Mucosa of gallbladder (tissue), 1 donor: Measurements from ENCODE around the gene HK2. TPM values are rescaled to one million over a fixed set of nuclear protein-coding genes. Genes with fewer than 3 reads are reported as not detected.
"Not testable (repeated sequence)": the region's sequence is repeated elsewhere in the genome, so short reads cannot be mapped to it uniquely, and the experiment has no call there.

Experiments
- DNase-seq: peaks from one replicate; pipeline ENCODE4 v3.0.0-alpha.2; 2020; ENCODE audit warnings: low spot score
- total RNA-seq: library from RNA; stranded (reverse); gene quantifications from one replicate; pipeline ENCODE4 v1.2.1, GENCODE V29; 2021
- donor health status: DM: no; HTN: no; CAD: no.

The HK2 gene
- total RNA-seq, 1 donor from 2014 or later = 23.7 TPM

- no peak for DNase-seq
These were observed 43.4 kb downstream of the HK2 start for GRCh38 chr2:74877376-74877775.

GRCh38 chr2:74877781-74878433 lies 44.0 kb downstream of the HK2 start:
- DNase-seq = no peak

- DNase-seq = no peak
These were observed 44.6 kb downstream of the HK2 start for GRCh38 chr2:74878551-74878950.

GRCh38 chr2:74880054-74880728 lies 46.3 kb downstream of the HK2 start:
- DNase-seq = no peak

- DNase-seq = no peak
These were observed 47.2 kb downstream of the HK2 start for GRCh38 chr2:74881176-74881575.

GRCh38 chr2:74881626-74882298 lies 47.8 kb downstream of the HK2 start:
- no peak for DNase-seq

DNA sequence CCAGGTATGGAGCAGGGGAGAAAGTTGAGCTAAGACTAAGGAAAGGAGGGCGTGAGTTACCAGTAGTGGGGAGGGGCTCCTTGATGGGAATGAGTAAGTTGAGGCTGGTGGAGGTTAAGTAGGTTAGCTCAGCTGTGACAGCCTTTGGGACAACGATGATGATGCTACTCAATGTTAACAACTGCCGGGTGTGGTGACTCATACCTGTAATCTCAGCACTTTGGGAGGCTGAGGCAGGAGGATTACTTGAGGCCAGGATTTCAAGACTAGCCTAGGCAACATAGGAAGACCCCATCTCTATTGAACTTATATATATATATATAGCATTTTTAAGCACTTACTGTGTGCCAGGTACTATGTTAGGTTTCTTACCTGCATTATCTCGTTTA lies 48.4 kb downstream of the HK2 start:
- DNase-seq = no peak

- no peak for DNase-seq
These were observed 49.1 kb downstream of the HK2 start for GRCh38 chr2:74883011-74883410.

DNA sequence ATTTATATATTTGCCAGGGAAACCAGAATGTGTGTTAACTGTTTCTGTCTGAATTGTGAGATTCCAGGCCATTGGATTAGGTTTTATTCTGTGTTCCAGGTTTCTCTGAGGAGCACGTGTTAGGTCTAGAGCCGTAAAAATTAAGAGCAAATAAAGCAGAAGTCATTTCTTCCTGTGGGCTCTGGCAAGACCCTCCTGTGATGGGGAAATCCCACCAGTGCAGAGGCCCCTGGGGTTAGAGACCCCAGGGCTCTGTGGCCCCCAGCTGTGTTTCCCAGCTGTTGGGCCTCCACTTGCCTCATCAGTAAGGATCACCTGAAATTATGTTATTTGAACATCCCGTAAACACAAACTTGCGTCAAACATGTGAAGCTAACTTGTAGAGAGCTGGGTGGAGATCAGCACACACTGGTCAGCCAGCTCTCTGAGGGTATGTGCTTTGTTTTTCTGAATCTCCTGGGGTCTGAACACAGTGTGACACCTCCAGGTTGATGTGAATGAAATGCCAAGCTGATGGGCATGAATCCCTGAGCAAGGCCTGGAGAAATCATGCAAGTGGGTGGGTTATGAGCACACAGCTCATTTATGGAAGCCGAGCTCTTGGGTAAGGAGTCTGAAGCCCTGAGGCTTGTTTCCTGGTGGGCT lies 50.3 kb downstream of the HK2 start:
- DNase-seq = no peak

DNA sequence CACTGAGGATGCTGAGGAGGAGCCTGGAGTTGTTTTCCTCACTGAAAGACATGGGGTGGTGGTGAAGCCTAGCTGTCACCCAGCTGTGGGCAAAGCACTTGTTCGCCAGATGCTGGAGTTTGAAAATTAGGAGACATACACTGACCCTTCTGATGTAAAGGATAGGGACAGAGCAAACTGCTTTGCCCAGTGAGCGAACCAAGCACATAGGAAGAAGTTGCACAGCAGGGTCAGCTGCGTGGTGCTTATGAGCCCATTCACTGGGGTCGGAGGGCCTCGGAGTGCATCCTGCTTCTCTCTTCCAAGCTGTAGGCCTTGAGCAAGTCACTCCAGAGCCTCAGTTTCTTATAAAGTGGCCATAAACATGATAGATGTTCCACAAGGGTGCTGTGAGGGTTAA lies 50.9 kb downstream of the HK2 start:
- no peak for DNase-seq

- no peak for DNase-seq
These were observed 52.3 kb downstream of the HK2 start for GRCh38 chr2:74886251-74886650.

- no peak for DNase-seq
These were observed 52.9 kb downstream of the HK2 start for GRCh38 chr2:74886811-74887210.

DNA sequence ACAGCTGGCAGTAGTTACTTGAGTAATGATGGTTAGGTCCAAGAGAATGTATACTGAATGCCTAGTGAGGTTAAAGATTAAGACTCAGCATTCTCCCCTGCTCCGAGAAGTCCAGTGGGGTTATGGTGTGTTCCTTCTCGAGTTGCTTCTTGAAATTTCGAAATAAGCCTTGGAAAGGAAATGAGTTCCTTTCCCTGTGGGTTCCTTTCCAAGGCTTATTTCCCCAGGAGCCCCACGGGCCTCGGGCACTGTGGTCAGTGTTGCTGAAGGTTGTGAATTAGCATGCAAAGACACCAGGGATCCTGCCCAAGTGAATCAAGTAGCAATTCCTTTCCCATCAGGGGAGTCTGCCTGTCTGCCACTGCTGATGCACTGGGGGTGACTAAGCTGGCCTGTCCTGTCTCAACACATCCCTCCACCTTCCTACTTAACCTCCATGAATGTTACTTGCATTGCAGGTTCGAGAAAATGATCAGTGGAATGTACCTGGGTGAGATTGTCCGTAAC lies 53.6 kb downstream of the HK2 start:
- no peak for DNase-seq

DNA sequence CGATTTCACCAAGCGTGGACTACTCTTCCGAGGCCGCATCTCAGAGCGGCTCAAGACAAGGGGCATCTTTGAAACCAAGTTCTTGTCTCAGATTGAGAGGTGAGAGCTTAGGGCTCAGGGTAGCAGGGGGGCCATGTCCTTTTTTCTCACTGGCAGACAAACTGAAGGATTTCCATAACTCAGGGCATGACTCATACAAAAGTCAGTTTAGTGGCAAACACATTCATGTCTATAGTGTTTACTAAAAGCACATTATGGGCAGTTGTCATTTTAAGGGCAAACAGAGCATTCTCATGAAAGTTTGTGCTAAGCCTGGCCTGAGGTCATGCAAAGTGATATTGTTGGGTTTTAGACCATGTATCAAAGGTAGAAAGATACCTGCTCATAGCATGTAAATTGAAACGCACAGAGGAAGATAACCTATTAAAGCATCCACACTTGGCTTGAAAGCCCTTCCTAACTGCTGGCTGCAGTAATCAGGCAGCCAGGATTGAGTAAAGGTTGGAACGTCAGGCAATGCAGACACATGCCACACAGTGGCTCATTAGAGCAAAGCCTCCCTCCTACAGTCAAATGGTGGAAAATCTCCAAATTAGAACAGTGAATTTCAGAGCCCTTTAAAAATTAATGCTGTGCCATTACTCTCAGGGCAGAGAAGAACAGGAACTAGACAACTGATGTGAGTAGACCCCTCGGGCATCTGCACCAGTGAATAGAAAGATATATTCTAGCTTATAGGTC lies 54.2 kb downstream of the HK2 start:
- DNase-seq = no peak

- DNase-seq = no peak
These were observed 55.2 kb downstream of the HK2 start for GRCh38 chr2:74889159-74889558.

DNA sequence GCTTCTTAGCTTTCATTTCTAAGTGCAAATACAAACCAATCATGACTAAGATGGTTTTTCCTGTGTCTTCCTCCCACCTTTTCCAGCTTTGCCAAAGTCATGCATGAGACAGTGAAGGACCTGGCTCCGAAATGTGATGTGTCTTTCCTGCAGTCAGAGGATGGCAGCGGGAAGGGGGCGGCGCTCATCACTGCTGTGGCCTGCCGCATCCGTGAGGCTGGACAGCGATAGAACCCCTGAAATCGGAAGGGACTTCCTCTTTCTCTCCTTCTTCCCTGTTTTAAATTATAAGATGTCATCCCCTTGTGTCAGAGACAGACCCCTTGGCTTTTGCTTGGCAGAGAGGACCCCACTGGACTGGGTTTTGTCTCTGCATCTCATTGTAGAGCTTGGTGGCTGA lies 56.8 kb downstream of the HK2 start:
- no peak for DNase-seq

GRCh38 chr2:74891136-74891764 lies 57.3 kb downstream of the HK2 start:
- no peak for DNase-seq

- not testable (repeated sequence) for DNase-seq
These were observed 57.9 kb downstream of the HK2 start for GRCh38 chr2:74891816-74892215.

DNA sequence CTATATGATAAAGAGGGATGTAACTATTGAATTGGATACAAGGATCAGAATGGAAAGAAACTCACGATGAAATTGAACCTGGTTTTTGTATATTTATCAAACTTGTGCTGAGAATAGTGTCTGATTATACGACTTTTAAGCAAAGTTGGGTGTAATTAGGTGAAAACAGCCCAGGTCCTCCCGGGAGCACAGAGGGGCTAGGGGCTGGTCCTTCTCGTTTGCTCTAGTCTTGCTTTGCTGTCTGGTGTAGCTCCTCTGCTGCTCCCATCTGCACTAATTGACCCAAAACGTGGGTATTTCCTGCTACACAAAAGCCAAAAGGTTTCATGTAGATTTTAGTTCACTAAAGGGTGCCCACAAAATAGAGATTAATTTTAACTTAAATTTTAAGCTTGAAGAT lies 58.7 kb downstream of the HK2 start:
- DNase-seq = no peak

DNA sequence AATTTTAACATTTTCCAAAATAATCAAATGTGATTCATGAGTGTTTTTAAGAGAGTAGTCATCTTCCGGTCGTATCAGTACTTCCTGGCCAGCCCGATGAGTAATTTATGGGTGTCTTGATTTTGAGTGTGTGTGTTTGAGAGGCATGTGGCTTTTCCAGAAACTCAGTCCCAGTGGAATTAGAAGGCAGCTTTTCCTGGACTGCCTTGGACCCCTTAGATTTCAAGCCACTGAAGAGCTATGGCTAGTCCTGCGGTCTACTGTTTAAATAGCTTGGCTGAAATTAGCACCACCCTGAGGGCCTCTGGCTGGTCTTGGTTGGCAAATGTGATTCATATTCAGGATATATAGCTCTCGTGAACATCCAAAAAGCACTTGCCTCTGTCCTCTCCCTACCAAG lies 59.4 kb downstream of the HK2 start:
- no peak for DNase-seq

- no peak for DNase-seq
These were observed 60.5 kb downstream of the HK2 start for GRCh38 chr2:74894272-74894981.
